Thoracic aorta (tissue), 2 donors: Measurements from ENCODE around the gene KCTD19. TPM values are rescaled to one million over a fixed set of nuclear protein-coding genes. Genes with fewer than 3 reads are reported as not detected.

Experiments used
- ATAC-seq: fragments of 150-250 bp; one replicate; pipeline ENCODE4 v1.8.0; 2017; ENCODE audit warnings: low read depth; ENCODE audit not compliant: insufficient number of reproducible peaks, low FRiP score
- DNase-seq: peaks from one replicate; pipeline ENCODE4 v3.0.0-alpha.2; 2020; ENCODE audit warnings: low spot score
- H3K27ac ChIP-seq, 2 donors: fragments of 200-600 bp; sonication (generic); 1 replicate in 1 of 2; 2 replicates in 1 of 2; pipeline ENCODE4 v1.5.1; 2016; ENCODE audit warnings: mild to moderate bottlenecking in 2 of 2, moderate library complexity in 2 of 2
- H3K27me3 ChIP-seq: fragments of 200-600 bp; sonication (generic); replicated peaks from 2 replicates; pipeline ENCODE4 v1.6.0; 2016; ENCODE audit warnings: mild to moderate bottlenecking; ENCODE audit not compliant: insufficient read depth
- H3K36me3 ChIP-seq: fragments of 200-600 bp; sonication (generic); one replicate; pipeline ENCODE4 v1.5.1; 2016
- H3K4me1 ChIP-seq, 2 donors: fragments of 200-600 bp; sonication (generic); 1 replicate in 1 of 2; 2 replicates in 1 of 2; pipeline versions ENCODE4 v1.5.1 to v1.6.0; 2016; ENCODE audit warnings: low read depth in 2 of 2, mild to moderate bottlenecking in 1 of 2; ENCODE audit not compliant: control insufficient read depth in 1 of 2
- H3K4me3 ChIP-seq: fragments of 200-600 bp; sonication (generic); 2 replicates; pipeline ENCODE4 v1.5.1; 2016; ENCODE audit warnings: mild to moderate bottlenecking
- H3K9me3 ChIP-seq: fragments of 200-600 bp; sonication (generic); 2 replicates; pipeline ENCODE4 v1.5.1; 2016
- total RNA-seq, 2 donors: library from RNA; depleted of rRNA; stranded (reverse); fragments of >200 nt; gene quantifications; one replicate each; pipeline versions ENCODE4 v1.1.0 to v1.2.3, GENCODE V29; 2016
- TF ChIP-seq, protein P1 (sequence below): fragments of 200-600 bp; sonication (generic); IDR thresholded peaks from one replicate; pipeline ENCODE4 v1.5.1; 2019; ENCODE audit warnings: antibody characterized with exemption

The KCTD19 gene
- total RNA-seq, 2 donors from 2014 or later = not detected

DNA sequence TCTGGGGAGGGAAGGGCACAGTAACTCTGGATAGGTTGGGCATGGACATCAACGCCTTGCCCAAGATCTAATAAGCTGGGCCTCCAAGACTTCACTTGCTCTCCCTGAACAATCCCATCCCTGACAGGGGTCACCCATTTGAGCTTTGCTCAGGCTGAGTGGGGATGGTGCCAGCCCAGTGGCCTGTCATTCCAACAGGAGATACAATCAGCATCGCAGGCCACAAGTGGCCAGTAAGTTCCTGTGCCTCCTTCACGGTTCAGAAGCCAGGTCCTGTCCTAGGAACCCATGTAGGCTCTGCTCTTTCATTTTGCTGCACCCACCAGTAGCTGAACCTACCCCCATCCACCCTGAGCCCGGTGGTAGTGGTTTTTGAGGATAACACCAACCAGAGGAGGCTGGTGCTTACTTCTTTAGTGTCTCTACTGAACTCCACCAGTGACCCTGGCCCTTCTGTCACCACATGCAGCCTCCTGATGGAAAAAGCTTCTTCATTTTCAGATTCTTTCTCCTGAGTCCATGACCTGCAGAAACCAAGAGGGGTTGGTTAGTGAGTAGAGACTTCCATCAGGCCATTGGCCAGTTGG is 32.3 kb downstream of the KCTD19 start:
- Histone ChIP-seq H3K36me3 (no peaks in the 10 kb centered on the region), H3K4me1 (no peaks in the 10 kb centered on the region), H3K27me3 (no peaks in the 10 kb centered on the region), H3K4me3 (no peak overlapping the region), H3K9me3 (no peaks in the 10 kb centered on the region), H3K27ac (no peak overlapping the region)
- DNase-seq = no peak
- TF ChIP-seq, protein P1, sequence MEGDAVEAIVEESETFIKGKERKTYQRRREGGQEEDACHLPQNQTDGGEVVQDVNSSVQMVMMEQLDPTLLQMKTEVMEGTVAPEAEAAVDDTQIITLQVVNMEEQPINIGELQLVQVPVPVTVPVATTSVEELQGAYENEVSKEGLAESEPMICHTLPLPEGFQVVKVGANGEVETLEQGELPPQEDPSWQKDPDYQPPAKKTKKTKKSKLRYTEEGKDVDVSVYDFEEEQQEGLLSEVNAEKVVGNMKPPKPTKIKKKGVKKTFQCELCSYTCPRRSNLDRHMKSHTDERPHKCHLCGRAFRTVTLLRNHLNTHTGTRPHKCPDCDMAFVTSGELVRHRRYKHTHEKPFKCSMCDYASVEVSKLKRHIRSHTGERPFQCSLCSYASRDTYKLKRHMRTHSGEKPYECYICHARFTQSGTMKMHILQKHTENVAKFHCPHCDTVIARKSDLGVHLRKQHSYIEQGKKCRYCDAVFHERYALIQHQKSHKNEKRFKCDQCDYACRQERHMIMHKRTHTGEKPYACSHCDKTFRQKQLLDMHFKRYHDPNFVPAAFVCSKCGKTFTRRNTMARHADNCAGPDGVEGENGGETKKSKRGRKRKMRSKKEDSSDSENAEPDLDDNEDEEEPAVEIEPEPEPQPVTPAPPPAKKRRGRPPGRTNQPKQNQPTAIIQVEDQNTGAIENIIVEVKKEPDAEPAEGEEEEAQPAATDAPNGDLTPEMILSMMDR = no peak
- ATAC-seq = no peak

DNA sequence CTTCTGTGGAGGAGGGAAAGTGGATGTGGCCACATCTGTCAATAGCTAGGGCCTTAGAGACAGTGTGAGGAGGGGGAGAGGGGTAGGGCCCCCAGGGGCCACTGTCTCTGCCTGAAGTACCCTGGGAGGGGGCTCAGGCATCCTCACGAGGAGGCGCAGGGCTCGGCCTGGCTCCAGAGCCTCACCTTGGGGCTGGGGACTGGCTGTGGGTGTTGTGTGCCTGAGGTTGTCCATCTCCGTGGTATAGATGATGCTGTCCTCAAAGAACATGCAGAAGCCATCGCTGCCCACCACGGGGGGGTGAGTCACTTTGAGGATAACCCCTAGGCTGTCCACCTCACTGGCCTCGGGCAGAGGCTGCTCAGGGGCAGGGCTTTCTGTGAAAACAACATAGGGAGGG is 35.1 kb downstream of the KCTD19 start:
- Histone ChIP-seq H3K36me3 (no peaks in the 10 kb centered on the region), H3K9me3 (no peaks in the 10 kb centered on the region), H3K4me1 (no peaks in the 10 kb centered on the region), H3K27ac (no peak overlapping the region), H3K4me3 (no peak overlapping the region), H3K27me3 (no peaks in the 10 kb centered on the region)
- TF ChIP-seq, protein P1 = no peak
- DNase-seq (no peak), ATAC-seq (no peak)

DNA sequence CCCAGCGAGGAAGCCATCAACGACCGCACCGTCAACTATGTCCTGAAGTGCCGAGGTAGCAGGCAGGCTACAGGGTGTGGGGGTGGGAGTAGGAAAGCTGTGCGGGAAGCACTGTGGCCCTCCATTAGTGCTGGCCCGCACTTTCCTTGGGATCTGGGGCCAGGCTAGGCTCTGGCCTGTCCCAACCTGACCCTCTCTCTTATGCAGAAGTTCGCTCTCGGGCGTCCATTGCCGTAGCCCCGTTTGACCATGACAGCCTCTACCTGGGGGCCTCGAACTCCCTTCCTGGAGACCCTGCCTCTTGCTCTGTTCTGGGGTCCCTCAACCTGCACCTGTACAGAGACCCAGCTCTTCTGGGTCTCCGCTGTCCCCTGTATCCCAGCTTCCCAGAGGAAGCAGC is 38.6 kb downstream of the KCTD19 start:
- H3K9me3 ChIP-seq = no peaks in the 10 kb centered on the region
- H3K4me3 ChIP-seq = no peak overlapping the region
- DNase-seq = no peak
- H3K36me3 ChIP-seq = no peaks in the 10 kb centered on the region
- ATAC-seq = no peak
- no peaks in the 10 kb centered on the region for H3K27me3 ChIP-seq
- TF ChIP-seq, protein P1 = no peak
- no peak overlapping the region for H3K27ac ChIP-seq
- H3K4me1 ChIP-seq = peaks cover 0 to 6% of the 10 kb centered on the region in 2 donors

DNA sequence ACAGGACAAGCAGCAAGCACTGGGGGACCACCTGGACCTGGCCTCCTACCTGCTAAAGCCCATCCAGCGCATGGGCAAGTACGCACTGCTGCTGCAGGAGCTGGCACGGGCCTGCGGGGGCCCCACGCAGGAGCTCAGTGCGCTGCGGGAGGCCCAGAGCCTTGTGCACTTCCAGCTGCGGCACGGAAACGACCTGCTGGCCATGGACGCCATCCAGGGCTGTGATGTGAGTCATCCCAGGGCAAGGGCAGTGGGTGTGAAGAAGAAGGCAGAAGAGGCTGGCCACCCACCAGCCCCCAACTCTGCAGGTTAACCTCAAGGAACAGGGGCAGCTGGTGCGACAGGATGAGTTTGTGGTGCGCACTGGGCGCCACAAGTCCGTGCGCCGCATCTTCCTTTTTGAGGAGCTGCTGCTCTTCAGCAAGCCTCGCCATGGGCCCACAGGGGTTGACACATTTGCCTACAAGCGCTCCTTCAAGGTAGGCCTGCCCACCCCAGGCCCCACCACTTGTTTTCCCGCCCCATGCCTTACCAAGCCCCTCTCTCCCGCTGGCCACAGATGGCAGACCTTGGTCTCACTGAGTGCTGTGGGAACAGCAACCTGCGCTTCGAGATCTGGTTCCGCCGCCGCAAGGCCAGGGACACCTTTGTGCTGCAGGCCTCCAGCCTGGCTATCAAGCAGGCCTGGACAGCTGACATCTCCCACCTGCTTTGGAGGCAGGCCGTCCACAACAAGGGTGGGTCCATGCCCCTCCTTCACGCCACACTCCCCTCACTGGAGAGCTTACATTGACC is 39.9 kb downstream of the KCTD19 start:
- no peak for ATAC-seq
- no peaks in the 10 kb centered on the region for H3K27me3 ChIP-seq
- H3K4me3 ChIP-seq = no peak overlapping the region
- no peak overlapping the region for H3K27ac ChIP-seq
- DNase-seq = no peak
- no peaks in the 10 kb centered on the region for H3K36me3 ChIP-seq
- TF ChIP-seq, protein P1 = no peak
- no peaks in the 10 kb centered on the region for H3K9me3 ChIP-seq
- peaks cover 0 to 6% of the 10 kb centered on the region in 2 donors for H3K4me1 ChIP-seq

DNA sequence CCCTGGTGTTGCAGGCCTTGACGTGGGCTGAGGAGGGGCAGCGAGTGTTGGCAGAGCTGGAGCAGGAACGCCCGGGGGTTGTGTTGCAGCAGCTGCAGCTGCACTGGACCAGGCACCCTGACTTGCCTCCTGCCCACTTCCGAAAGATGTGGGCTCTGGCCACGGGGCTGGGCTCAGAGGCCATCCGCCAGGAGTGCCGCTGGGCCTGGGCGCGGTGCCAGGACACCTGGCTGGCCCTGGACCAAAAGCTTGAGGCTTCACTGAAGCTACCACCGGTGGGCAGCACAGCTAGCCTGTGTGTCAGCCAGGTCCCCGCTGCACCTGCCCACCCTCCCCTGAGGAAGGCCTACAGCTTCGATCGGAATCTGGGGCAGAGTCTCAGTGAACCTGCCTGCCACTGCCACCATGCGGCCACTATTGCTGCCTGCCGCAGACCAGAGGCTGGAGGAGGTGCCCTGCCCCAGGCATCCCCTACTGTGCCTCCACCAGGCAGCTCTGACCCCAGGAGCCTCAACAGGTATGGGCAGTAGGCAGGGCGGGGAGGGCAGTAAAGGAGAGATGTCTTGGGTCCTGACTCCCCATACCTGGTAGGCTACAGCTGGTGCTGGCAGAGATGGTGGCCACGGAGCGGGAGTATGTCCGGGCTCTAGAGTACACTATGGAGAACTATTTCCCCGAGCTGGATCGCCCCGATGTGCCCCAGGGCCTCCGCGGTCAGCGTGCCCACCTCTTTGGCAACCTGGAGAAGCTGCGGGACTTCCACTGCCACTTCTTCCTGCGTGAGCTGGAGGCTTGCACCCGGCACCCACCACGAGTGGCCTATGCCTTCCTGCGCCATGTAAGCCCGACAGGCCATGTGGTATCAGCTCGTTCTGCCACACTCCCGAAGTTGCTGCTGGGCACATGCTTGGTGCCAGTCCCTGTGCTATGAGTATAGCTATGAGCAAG is 41.6 kb downstream of the KCTD19 start:
- Histone ChIP-seq H3K4me3 (peak overlapping the region; percentile 38), H3K9me3 (no peaks in the 10 kb centered on the region), H3K4me1 (peaks cover 0 to 6% of the 10 kb centered on the region in 2 donors), H3K27ac (no peak overlapping the region), H3K27me3 (no peaks in the 10 kb centered on the region), H3K36me3 (no peaks in the 10 kb centered on the region)
- ATAC-seq = no peak
- TF ChIP-seq, protein P1 = peak; percentile 47
- no peak for DNase-seq
